ENCODE data around the gene MPND.
A peak's percentile ranks its signal among the peaks of the same experiment; 100 is the strongest.

The MPND gene, protein sequence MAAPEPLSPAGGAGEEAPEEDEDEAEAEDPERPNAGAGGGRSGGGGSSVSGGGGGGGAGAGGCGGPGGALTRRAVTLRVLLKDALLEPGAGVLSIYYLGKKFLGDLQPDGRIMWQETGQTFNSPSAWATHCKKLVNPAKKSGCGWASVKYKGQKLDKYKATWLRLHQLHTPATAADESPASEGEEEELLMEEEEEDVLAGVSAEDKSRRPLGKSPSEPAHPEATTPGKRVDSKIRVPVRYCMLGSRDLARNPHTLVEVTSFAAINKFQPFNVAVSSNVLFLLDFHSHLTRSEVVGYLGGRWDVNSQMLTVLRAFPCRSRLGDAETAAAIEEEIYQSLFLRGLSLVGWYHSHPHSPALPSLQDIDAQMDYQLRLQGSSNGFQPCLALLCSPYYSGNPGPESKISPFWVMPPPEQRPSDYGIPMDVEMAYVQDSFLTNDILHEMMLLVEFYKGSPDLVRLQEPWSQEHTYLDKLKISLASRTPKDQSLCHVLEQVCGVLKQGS

GRCh38 chr19:4343370-4344307 lies at the start of gene MPND:
Gene MPND (plus strand): TSS chr19:4343562. CDS start chr19:4343594, 32 bp downstream.
- DNase-seq: peak; percentile 88 to 99 (median 96)
- intact Hi-C loops (cut with DNase I): loop anchor here (2.0 kb wide), 1 partner anchor 15 kb away; no protein-coding TSS in a partner anchor

DNA sequence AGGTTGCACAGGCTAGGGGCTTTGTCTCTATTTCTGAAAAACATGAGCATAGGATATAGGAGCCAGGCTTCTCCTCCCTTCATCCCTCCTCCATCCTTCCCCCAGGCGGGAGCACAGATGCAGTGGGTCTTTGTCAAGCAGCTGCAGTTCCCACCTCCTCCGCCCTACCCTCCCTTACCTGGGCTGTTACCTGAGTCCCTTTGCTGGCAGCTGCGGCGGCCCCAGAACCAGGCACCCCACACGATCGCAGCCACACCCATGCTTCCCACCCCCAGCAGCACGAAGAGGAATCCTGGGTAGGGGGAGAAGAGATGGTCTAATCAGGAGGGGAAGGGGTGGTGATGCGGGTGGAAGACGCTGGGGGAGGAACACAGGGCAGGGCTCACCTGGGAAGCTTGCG lies 49.0 kb upstream of the MPND start:
- DNase-seq: no peak
- intact Hi-C loops (cut with DNase I): no loop called here

GRCh38 chr19:4295972-4296771 lies 47.2 kb upstream of the MPND start:
- DNase-seq: peak; percentile 57 to 96 (median 67)
- intact Hi-C loops (cut with DNase I): no loop called here

DNA sequence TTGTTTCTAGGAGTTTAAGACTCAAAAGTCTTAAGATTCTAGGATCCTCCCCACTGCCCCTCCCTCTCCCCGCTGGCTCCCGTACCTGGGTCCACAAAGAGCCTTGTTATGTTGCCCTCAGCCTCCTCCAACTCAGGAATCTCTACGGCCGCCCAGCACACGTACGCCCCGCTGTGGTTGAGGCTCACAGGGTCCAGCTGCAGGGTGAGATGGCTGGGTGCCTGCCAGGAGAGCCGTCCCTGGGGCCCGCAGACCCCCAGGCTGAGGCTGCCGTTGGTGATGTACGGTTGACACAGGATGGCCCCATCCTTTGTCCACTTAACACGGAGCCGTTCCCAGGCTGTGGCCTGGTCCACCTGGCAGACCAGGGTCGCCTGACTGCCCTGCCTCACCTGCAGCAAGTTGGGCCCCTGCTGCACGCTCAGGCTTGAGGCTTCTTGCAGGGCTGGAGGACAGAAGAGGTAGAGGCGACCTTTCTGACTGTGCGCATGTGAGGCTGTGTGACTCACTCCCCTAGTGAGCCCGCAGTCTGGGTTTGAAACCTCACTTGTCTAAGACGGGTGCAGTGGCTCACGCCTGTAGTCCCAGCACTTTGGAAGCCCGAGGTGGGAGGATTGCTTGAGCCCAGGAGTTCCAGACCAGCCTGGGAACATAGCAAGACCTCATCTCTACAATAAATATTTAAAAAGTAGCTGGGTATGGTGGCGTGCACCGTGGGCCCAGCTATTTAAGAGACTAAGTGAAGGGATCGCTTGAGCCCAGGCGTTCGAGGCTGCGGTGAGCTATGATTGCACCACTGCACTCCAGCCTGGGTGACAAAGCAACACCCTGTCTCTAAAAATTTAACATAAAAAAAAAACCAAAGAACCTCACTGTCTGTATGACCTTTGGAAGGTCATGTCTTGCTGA lies 45.2 kb upstream of the MPND start:
- no peak for DNase-seq

DNA sequence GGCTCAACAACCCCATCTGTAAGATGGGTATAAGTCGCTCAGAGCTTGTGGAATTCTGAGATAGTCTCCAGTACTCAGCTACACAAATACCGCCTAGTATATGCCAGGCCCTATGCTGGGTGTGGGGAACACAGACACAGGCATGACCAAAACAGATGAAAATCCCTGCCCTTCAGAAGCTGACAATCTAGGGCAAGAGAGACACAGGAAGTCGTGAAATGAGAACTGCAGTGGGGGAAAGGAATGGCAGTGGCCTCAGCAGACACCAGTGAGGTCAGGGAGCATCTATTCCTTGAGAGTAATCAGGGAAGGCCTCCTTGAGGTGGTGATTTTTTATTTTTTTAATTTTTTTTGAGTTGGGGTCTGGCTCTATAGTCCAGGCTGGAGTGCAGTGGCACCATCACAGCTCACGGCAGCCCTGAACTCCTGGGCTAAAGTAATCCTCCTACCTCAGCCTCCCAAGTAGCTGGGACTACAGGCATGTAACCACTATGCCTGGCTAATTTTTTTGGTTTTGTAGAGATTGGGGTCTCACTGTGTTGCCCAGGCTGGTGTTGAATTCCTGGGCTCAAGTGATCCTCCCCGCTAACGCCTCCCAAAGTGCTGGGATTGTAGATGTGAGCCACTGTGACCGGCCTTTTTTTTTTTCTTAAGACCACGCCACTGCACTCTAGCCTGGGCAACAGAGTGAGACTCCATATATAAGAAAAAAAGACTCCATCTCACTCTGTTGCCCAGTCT lies 44.4 kb upstream of the MPND start:
- intact Hi-C loops (cut with DNase I): no loop called here
- no peak for DNase-seq

More for the DNA sequence above, 45.2 kb upstream of the MPND start:
- intact Hi-C loops (cut with DNase I): no loop called here

GRCh38 chr19:4300589-4300988 lies 42.8 kb upstream of the MPND start:
- intact Hi-C loops (cut with DNase I): no loop called here

DNA sequence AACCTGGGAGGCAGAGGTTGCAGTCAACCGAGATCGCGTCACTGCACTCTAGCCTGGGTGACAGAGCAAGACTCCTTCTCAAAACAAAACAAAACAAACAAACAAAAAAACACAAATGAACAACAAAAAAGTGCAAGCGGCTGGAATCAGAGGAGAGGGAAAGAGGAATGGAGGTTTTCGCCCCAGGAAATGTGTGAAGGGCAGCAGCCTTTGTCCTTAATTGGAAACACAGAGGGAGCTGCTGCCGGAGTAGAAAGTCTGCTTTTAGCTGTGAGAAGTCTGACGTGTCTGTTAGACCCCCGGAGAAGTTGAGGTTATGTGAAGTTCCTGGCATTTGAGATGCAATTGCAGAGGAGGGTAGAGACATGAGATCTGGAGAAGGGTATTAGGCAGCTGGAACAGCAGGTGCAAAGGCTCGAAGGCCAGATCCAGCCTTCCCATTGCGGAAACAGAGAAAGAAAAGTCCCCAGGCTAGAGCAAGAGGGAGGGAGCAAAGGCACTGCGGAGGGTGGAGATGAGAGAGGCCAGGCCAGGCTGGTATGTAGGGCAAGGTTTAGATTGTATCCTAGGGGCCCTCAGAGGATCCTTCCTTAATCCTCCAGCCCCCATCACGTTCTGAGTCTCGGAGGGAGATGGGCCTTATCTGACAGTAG lies 41.6 kb upstream of the MPND start:
- DNase-seq: no peak
- intact Hi-C loops (cut with DNase I): no loop called here

More at GRCh38 chr19:4300589-4300988, 42.8 kb upstream of the MPND start:
- DNase-seq: no peak

DNA sequence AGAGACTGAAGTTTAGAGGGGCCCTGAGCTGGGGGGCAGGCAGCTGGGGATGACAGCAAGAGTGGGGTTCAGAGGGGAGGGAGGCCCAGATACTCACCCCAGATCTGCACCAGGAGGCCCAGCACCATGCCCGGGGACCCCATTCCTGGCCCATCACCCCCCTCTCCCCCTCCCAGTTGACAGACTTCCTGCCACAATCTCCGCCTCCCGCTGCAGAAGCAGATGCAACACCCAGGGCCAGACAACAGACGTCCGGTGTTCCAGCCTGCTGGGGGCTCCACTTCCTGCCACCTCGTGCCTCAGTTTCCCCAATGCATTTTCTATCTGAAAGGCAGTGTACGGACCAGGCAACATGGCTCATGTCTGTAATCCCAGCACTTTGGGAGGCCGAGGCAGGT lies 41.1 kb upstream of the MPND start, which contains the start of gene TMIGD2:
TSS of gene TMIGD2 (minus strand) at position 147 of the 398 bp plus-strand sequence. CDS start at position 143, 4 bp downstream.
- intact Hi-C loops (cut with DNase I): no loop called here
- no peak for DNase-seq

- no peak for DNase-seq
- intact Hi-C loops (cut with DNase I): no loop called here
Observed at GRCh38 chr19:4303819-4304537, 39.4 kb upstream of the MPND start.

DNA sequence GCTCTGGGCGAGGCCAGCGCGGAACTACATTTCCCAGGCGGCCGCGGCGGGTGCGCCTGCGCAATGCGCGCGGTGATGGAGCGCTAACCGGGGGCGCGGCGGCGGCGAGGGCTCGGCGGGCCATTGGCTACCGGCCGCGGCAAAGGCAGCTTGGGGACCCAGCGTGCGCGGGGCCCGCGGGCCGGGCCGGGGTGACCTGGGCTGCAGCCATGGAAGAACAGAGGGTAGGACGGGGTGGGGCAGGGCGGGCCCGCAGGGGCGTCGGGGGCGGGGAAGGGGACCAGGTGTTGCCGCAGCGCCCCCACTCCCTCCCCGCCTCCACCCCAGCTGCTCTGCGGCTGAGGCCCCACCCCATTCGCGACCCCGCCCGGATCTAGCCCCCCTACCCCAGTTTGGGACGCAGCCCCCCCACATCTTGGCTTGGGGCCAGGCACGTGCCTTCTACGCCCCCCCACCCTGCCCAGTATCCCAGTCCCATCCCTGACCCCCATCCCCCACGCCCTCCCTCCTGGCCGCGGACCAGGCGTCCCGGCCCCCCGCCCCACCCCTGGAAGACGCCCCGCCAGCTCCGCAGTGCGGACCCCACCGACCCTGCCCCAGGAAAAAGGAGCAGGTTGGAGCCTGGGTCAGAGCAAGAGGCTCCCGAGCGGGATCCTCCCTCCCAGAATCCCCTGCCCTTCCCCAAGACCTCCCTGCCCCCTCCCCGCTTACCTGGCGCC lies 38.7 kb upstream of the MPND start, which contains the start of gene FSD1:
TSS of gene FSD1 (plus strand) at position 61 of the 719 bp plus-strand sequence. CDS start at position 210, 149 bp downstream.
- intact Hi-C loops (cut with DNase I): no loop called here
- peak in 9 of 10 donors; percentile 40 to 95 (median 62) for DNase-seq

- intact Hi-C loops (cut with DNase I): no loop called here
- DNase-seq: no peak
Observed at GRCh38 chr19:4305257-4305612, 38.1 kb upstream of the MPND start.

DNA sequence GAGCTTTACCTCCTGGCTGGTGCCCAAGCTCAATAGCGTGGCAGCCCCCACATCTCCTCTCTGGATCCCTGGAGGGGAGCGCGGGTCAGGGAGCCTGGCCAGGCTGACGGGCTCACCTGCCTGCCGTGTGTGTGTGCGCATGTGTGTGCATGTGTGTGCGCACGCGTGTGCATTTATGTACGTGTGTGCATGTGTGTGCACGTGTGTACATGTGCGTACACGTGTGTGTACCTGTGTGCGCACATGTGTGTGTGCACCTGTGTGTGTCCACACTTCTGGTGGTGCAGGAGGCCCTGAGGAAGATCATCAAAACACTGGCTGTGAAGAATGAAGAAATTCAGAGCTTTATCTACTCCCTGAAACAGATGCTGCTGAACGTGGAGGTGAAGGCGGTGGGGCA lies 37.7 kb upstream of the MPND start:
- intact Hi-C loops (cut with DNase I): no loop called here
- DNase-seq: no peak

DNA sequence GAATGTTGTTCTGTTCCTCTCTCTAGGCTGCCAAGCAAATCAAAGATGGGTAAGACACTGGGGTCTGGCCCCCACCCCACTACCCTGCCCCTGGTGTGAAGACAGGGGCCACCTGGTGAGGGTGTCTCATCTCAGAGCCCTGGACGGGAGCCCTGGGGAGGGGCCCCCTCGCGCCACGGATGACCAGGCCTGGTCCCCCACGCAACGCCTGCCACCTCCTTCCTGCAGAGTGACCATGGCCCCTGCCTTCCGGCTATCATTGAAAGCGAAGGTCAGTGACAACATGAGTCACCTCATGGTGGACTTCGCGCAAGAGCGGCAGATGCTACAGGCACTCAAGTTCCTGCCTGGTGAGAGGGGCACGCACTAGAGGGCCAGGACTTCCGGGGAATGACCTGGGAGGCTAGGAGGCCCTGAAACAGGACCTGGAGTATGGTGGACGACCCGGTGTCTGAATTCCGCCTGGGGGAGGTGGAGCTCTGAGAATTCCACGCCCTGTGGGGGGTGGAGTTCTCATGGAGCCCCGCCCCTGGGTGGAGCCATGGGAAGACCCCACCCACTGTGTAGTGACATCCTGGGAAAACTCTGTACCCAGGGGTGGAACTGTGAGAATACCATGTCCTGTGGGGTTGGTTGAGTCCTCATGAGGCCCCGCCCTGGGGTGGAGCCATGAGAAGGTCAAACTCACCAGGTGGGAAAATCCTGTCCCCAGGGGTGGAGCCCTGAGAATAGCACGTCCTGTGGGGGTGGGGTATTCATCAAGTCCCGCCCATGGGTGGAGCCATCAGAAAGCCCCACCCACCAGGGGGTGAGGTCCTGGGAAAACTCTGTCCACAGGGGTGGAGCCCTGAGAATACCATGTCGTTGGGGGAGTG lies 32.9 kb upstream of the MPND start:
- no peak for DNase-seq
- intact Hi-C loops (cut with DNase I): no loop called here

DNA sequence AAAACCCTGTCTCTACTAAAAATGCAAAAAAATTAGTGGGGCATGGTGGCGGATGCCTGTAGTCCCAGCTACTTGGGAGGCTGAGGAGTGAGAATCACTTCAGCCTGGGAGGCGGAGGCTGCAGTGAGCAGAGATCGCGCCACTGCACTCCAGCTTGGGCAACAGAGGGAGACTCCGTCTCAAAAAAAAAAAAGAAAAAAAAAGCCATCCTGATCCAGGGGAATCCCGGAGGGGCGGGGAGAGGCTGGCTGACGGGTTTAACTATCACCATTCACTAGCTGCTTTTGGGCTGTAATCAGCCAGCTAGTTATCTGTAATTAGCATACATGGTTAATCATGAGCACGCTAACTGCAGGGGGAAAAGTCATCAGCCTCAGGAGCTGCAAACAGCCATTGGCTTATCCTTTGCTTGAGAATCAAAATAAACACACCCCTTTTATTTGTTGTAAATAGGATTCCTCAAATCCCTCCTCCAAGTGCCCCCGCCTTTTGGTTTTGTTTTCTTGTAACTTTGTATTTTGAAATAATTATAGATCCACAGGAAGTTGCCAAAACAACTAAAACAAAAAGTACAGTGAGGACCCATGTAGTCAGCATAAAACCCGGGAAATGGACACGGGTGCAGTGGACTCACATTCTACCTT lies 29.4 kb upstream of the MPND start:
- intact Hi-C loops (cut with DNase I): no loop called here
- no peak for DNase-seq

- intact Hi-C loops (cut with DNase I): no loop called here
- no peak for DNase-seq
Observed at GRCh38 chr19:4316956-4317355, 26.4 kb upstream of the MPND start.
